Measurements from ENCODE around the gene HOXB6.

Gene HOXB6

GRCh38 chr17:48574505-48575065 lies 30.2 kb downstream of the HOXB6 start:
- H3K4me1 ChIP-seq (ENCODE audit: control insufficient read depth in 2 of 2, insufficient read depth in 2 of 2, low read length in 2 of 2), result peaks cover 30 to 37% of the 10 kb centered on the region in 2 donors
- H3K4me3 ChIP-seq (ENCODE audit: low read length in 2 of 2), result peak overlapping the region in 1 of 2 donors; percentile 32
- peak overlapping the region; percentile 63 to 86 for H3K27ac ChIP-seq (ENCODE audit: low read depth in 2 of 2, low read length in 2 of 2)
- no peaks in the 10 kb centered on the region for H3K27me3 ChIP-seq (ENCODE audit: control insufficient read depth in 2 of 2, insufficient read depth in 2 of 2, low read length in 2 of 2)
- H3K9ac ChIP-seq (ENCODE audit: low read depth in 1 of 2, low read length in 2 of 2), result peak overlapping the region; percentile 9 to 47
- peaks cover 6 to 7% of the 10 kb centered on the region in 2 donors for H3K36me3 ChIP-seq (ENCODE audit: control insufficient read depth in 2 of 2, insufficient read depth in 2 of 2, low read length in 2 of 2)
- H3K9me3 ChIP-seq (ENCODE audit: control insufficient read depth in 2 of 2, low read length in 2 of 2), result no peaks in the 10 kb centered on the region

- H3K36me3 ChIP-seq (ENCODE audit: control insufficient read depth in 2 of 2, insufficient read depth in 2 of 2, low read length in 2 of 2), result peaks cover 6 to 7% of the 10 kb centered on the region in 2 donors
- H3K4me1 ChIP-seq (ENCODE audit: control insufficient read depth in 2 of 2, insufficient read depth in 2 of 2, low read length in 2 of 2), result peaks cover 32 to 35% of the 10 kb centered on the region in 2 donors
- H3K27me3 ChIP-seq (ENCODE audit: control insufficient read depth in 2 of 2, insufficient read depth in 2 of 2, low read length in 2 of 2), result peaks cover 0 to 3% of the 10 kb centered on the region in 2 donors
- no peaks in the 10 kb centered on the region for H3K9me3 ChIP-seq (ENCODE audit: control insufficient read depth in 2 of 2, low read length in 2 of 2)
- peak overlapping the region in 1 of 2 donors; percentile 8 for H3K4me3 ChIP-seq (ENCODE audit: low read length in 2 of 2)
- peak overlapping the region; percentile 20 to 62 for H3K9ac ChIP-seq (ENCODE audit: low read depth in 1 of 2, low read length in 2 of 2)
- H3K27ac ChIP-seq (ENCODE audit: low read depth in 2 of 2, low read length in 2 of 2), result peak overlapping the region; percentile 69 to 77
These were observed 32.9 kb downstream of the HOXB6 start for GRCh38 chr17:48571826-48572417.

DNA sequence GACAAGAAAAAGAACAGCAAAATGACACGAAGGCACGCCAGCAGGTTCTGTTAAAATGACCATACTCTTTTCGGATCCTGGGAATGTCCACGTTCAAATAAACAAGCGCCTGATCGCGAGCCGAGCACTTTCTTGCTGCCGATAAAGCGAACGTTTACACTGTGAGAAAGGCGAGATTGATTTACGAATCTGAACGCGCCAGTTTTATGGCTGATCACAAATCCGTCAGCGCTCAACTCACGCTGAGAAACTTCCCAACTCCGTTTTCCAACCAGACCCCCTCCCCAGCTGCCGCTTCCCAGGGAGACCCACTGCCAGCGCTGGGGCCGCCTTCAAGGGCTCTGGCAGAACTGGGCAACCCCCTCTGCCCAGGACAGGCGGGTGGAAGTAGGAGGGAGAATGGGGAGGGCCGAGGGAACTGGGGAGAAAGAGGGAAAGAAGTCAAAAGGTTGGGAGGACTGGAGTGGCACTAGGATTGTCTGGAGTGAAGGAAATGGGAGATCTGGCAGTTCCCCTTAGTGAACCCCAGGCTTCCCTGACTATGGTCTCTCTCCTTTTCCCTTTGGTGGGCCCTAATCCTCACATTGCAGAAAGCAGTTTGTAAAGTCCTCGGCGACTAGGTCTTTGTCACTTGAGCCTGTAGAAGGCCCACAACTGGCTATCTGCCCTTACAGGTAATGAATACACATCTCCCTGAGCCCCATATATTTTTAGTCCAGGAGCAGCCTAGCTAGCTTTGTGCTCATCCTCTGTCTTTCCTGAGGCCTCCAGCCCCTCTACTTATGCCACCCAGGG lies 33.6 kb downstream of the HOXB6 start:
- peaks cover 0 to 3% of the 10 kb centered on the region in 2 donors for H3K27me3 ChIP-seq (ENCODE audit: control insufficient read depth in 2 of 2, insufficient read depth in 2 of 2, low read length in 2 of 2)
- H3K9me3 ChIP-seq (ENCODE audit: control insufficient read depth in 2 of 2, low read length in 2 of 2), result no peaks in the 10 kb centered on the region
- peaks cover 36 to 40% of the 10 kb centered on the region in 2 donors for H3K4me1 ChIP-seq (ENCODE audit: control insufficient read depth in 2 of 2, insufficient read depth in 2 of 2, low read length in 2 of 2)
- peak overlapping the region; percentile 8 to 17 for H3K4me3 ChIP-seq (ENCODE audit: low read length in 2 of 2)
- peaks cover 6 to 7% of the 10 kb centered on the region in 2 donors for H3K36me3 ChIP-seq (ENCODE audit: control insufficient read depth in 2 of 2, insufficient read depth in 2 of 2, low read length in 2 of 2)
- peak overlapping the region; percentile 69 to 77 for H3K27ac ChIP-seq (ENCODE audit: low read depth in 2 of 2, low read length in 2 of 2)
- peak overlapping the region; percentile 20 to 62 for H3K9ac ChIP-seq (ENCODE audit: low read depth in 1 of 2, low read length in 2 of 2)

DNA sequence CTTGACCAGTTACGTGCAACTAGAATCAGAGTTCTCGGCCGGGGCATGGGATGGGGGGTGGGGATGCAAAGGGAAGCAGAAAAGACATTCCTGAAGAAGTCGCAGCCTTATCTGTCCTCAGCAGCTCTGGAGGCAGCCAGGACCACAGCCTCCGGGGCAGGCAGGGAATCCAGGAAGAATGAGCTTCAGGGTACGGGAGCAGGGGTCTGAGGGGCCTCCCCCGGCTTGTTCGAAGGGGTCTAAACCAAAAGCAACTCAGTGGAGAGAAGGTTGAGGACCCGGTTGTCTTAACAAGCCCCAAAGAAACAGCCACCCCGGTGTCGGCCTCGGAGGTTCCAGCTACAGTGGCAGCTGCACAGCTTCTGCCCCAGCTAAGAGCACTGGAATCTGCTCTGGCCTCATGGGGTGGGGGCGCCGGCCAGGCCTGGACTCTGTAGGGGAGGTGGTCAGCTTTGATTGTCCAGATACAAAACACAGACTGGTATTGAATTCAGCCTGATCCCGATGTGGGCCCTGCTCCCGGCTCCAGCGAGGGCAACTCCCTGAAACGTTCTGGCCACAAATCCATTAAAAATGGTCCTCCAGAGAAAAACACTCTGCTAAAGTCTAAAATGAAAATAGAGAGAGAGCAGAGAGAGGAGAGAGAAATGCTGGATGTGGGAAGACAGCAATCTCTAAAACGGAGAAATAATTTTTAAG lies 34.3 kb downstream of the HOXB6 start:
- peak overlapping the region in 1 of 2 donors; percentile 62 for H3K9ac ChIP-seq (ENCODE audit: low read depth in 1 of 2, low read length in 2 of 2)
- H3K27me3 ChIP-seq (ENCODE audit: control insufficient read depth in 2 of 2, insufficient read depth in 2 of 2, low read length in 2 of 2), result peaks cover 0 to 3% of the 10 kb centered on the region in 2 donors
- H3K4me1 ChIP-seq (ENCODE audit: control insufficient read depth in 2 of 2, insufficient read depth in 2 of 2, low read length in 2 of 2), result peaks cover 31 to 33% of the 10 kb centered on the region in 2 donors
- H3K36me3 ChIP-seq (ENCODE audit: control insufficient read depth in 2 of 2, insufficient read depth in 2 of 2, low read length in 2 of 2), result peaks cover 7 to 9% of the 10 kb centered on the region in 2 donors
- no peaks in the 10 kb centered on the region for H3K9me3 ChIP-seq (ENCODE audit: control insufficient read depth in 2 of 2, low read length in 2 of 2)
- peak overlapping the region; percentile 6 to 19 for H3K4me3 ChIP-seq (ENCODE audit: low read length in 2 of 2)
- H3K27ac ChIP-seq (ENCODE audit: low read depth in 2 of 2, low read length in 2 of 2), result peak overlapping the region; percentile 69 to 77

GRCh38 chr17:48569674-48570324 lies 35.0 kb downstream of the HOXB6 start:
- peak overlapping the region in 1 of 2 donors; percentile 6 for H3K4me3 ChIP-seq (ENCODE audit: low read length in 2 of 2)
- H3K27ac ChIP-seq (ENCODE audit: low read depth in 2 of 2, low read length in 2 of 2), result peak overlapping the region; percentile 69 to 77
- H3K27me3 ChIP-seq (ENCODE audit: control insufficient read depth in 2 of 2, insufficient read depth in 2 of 2, low read length in 2 of 2), result peaks cover 0 to 3% of the 10 kb centered on the region in 2 donors
- no peaks in the 10 kb centered on the region for H3K9me3 ChIP-seq (ENCODE audit: control insufficient read depth in 2 of 2, low read length in 2 of 2)
- H3K36me3 ChIP-seq (ENCODE audit: control insufficient read depth in 2 of 2, insufficient read depth in 2 of 2, low read length in 2 of 2), result peaks cover 7 to 10% of the 10 kb centered on the region in 2 donors
- H3K4me1 ChIP-seq (ENCODE audit: control insufficient read depth in 2 of 2, insufficient read depth in 2 of 2, low read length in 2 of 2), result peaks cover 34% of the 10 kb centered on the region in 2 donors
- peak overlapping the region in 1 of 2 donors; percentile 28 for H3K9ac ChIP-seq (ENCODE audit: low read depth in 1 of 2, low read length in 2 of 2)

- Histone ChIP-seq H3K27me3 (ENCODE audit: control insufficient read depth in 2 of 2, insufficient read depth in 2 of 2, low read length in 2 of 2) (peaks cover 0 to 3% of the 10 kb centered on the region in 2 donors), H3K9ac (ENCODE audit: low read depth in 1 of 2, low read length in 2 of 2) (no peak overlapping the region), H3K36me3 (ENCODE audit: control insufficient read depth in 2 of 2, insufficient read depth in 2 of 2, low read length in 2 of 2) (peaks cover 7 to 13% of the 10 kb centered on the region in 2 donors), H3K4me1 (ENCODE audit: control insufficient read depth in 2 of 2, insufficient read depth in 2 of 2, low read length in 2 of 2) (peaks cover 34 to 38% of the 10 kb centered on the region in 2 donors), H3K9me3 (ENCODE audit: control insufficient read depth in 2 of 2, low read length in 2 of 2) (no peaks in the 10 kb centered on the region), H3K27ac (ENCODE audit: low read depth in 2 of 2, low read length in 2 of 2) (no peak overlapping the region), H3K4me3 (ENCODE audit: low read length in 2 of 2) (peak overlapping the region in 1 of 2 donors; percentile 15)
These were observed 35.6 kb downstream of the HOXB6 start for GRCh38 chr17:48569240-48569582.

- Histone ChIP-seq H3K9ac (ENCODE audit: low read depth in 1 of 2, low read length in 2 of 2) (no peak overlapping the region), H3K36me3 (ENCODE audit: control insufficient read depth in 2 of 2, insufficient read depth in 2 of 2, low read length in 2 of 2) (peaks cover 7 to 13% of the 10 kb centered on the region in 2 donors), H3K27me3 (ENCODE audit: control insufficient read depth in 2 of 2, insufficient read depth in 2 of 2, low read length in 2 of 2) (peaks cover 0 to 3% of the 10 kb centered on the region in 2 donors), H3K4me1 (ENCODE audit: control insufficient read depth in 2 of 2, insufficient read depth in 2 of 2, low read length in 2 of 2) (peaks cover 35 to 38% of the 10 kb centered on the region in 2 donors), H3K9me3 (ENCODE audit: control insufficient read depth in 2 of 2, low read length in 2 of 2) (no peaks in the 10 kb centered on the region), H3K27ac (ENCODE audit: low read depth in 2 of 2, low read length in 2 of 2) (peak overlapping the region in 1 of 2 donors; percentile 5), H3K4me3 (ENCODE audit: low read length in 2 of 2) (peak overlapping the region; percentile 15 to 41)
These were observed 36.1 kb downstream of the HOXB6 start for GRCh38 chr17:48568499-48569239.

DNA sequence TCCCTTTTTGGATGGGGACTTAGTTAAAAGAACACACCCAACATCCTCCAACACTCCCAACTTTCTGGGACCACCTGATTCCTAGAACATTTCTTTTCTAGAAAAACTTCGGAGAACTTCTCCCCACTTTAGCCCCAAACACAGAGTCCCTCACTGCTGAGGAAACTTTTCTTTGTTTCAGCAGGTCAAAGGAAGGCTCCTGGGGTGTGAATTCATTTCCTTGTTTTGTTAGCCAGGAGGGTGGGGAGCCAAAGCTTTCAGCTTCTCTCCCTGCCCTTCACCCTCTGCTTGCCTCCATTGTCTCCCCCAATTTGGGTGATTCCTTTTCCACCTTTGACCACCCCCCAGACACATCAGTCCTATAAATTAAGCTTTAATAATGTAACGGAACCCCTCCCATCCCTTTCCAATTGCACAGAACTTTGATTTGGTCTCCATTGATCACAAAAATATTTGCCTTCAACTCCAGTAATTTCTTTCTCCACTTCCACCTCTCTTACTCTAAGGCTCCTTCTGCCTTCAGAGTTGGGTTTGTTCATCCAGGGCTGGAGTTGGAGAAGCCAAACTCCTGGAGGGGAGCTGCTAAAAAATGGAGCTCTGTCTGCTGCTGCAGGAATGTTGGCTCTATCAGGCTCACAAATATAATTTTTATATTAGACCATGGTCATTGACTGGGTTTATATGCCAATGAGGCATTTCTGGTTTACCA lies 37.0 kb downstream of the HOXB6 start:
- peaks cover 36 to 38% of the 10 kb centered on the region in 2 donors for H3K4me1 ChIP-seq (ENCODE audit: control insufficient read depth in 2 of 2, insufficient read depth in 2 of 2, low read length in 2 of 2)
- H3K4me3 ChIP-seq (ENCODE audit: low read length in 2 of 2), result peak overlapping the region; percentile 1 to 14
- peaks cover 6 to 17% of the 10 kb centered on the region in 2 donors for H3K36me3 ChIP-seq (ENCODE audit: control insufficient read depth in 2 of 2, insufficient read depth in 2 of 2, low read length in 2 of 2)
- H3K9ac ChIP-seq (ENCODE audit: low read depth in 1 of 2, low read length in 2 of 2), result peak overlapping the region; percentile 24 to 35
- H3K27ac ChIP-seq (ENCODE audit: low read depth in 2 of 2, low read length in 2 of 2), result peak overlapping the region; percentile 67 to 75
- H3K9me3 ChIP-seq (ENCODE audit: control insufficient read depth in 2 of 2, low read length in 2 of 2), result no peaks in the 10 kb centered on the region
- peaks cover 0 to 3% of the 10 kb centered on the region in 2 donors for H3K27me3 ChIP-seq (ENCODE audit: control insufficient read depth in 2 of 2, insufficient read depth in 2 of 2, low read length in 2 of 2)

Measured in mucosa of rectum (tissue), 2 donors.